Daoy (cell line): ENCODE measurements around the gene SF3A2. TPM values are rescaled to one million over a fixed set of nuclear protein-coding genes. Genes with fewer than 3 reads are reported as not detected.

Experiments used
- DNase-seq: peaks from one replicate; pipeline ENCODE4 v3.0.0-alpha.2; 2015; ENCODE audit warnings: low read depth
- total RNA-seq: library from RNA; depleted of rRNA; stranded (reverse); fragments of >200 nt; shearing (Covaris generic); gene quantifications from 2 replicates; pipeline ENCODE4 v1.2.3, GENCODE V29; 2014

The SF3A2 gene
- total RNA-seq, 1 experiment from 2014 or later = 47.7 TPM

GRCh38 chr19:2226840-2227360 lies 9.7 kb upstream of the SF3A2 start:
- DNase-seq = no peak

- no peak for DNase-seq
Observed at GRCh38 chr19:2227415-2228156, 9.0 kb upstream of the SF3A2 start.

GRCh38 chr19:2228157-2229030 lies 8.2 kb upstream of the SF3A2 start:
- DNase-seq = no peak

GRCh38 chr19:2229103-2230032 lies 7.3 kb upstream of the SF3A2 start:
- DNase-seq = no peak

GRCh38 chr19:2230033-2230531 lies 6.5 kb upstream of the SF3A2 start:
- DNase-seq = no peak

- no peak for DNase-seq
Observed at GRCh38 chr19:2230807-2231533, 5.7 kb upstream of the SF3A2 start.

- DNase-seq = no peak
Observed at GRCh38 chr19:2231621-2232221, 4.9 kb upstream of the SF3A2 start.

- no peak for DNase-seq
Observed at GRCh38 chr19:2232286-2233151, 4.1 kb upstream of the SF3A2 start.

- DNase-seq = no peak
Observed at GRCh38 chr19:2233601-2234280, 2.9 kb upstream of the SF3A2 start.

- DNase-seq = no peak
Observed at GRCh38 chr19:2234996-2235380, 1.6 kb upstream of the SF3A2 start.

GRCh38 chr19:2235381-2236063 lies 1.1 kb upstream of the SF3A2 start:
- DNase-seq = no peak

GRCh38 chr19:2236064-2236313 lies 635 bp upstream of the SF3A2 start:
- no peak for DNase-seq

GRCh38 chr19:2237051-2237868 lies 636 bp downstream of the SF3A2 start:
- no peak for DNase-seq

GRCh38 chr19:2237869-2238153 lies 1.2 kb downstream of the SF3A2 start:
- no peak for DNase-seq

GRCh38 chr19:2239173-2239572 lies 2.5 kb downstream of the SF3A2 start:
- no peak for DNase-seq

GRCh38 chr19:2239771-2240770 lies 3.4 kb downstream of the SF3A2 start:
- DNase-seq = no peak
